Endothelial cell of umbilical vein (primary cell): ENCODE measurements around the gene PATE4. TPM values are rescaled to one million over a fixed set of nuclear protein-coding genes. Genes with fewer than 3 reads are reported as not detected.

Experiments
- BruUV-seq: library from RNA; stranded (reverse); fragments of 400-500 nt; replicated peaks from 2 replicates; lab custom pipeline; 2021; lab: Mats Ljungman, UMichigan
- CTCF ChIA-PET: fragments of 300-600, 350-600 bp; sonication (Branson Sonifier 250); formaldehyde crosslinking; loops from one replicate; lab custom pipeline; 2021; ENCODE audit warnings: antibody characterized with exemption, inconsistent platforms; lab: Charles Lee
- POLR2A ChIA-PET: fragments of 300-600, 350-600 bp; sonication (Branson Sonifier 250); formaldehyde crosslinking; loops from one replicate; lab custom pipeline; 2021; ENCODE audit warnings: antibody characterized with exemption, inconsistent platforms; lab: Charles Lee
- DNase-seq: peaks from one replicate; pipeline ENCODE4 v3.0.0-alpha.2; 2011; ENCODE audit warnings: low read depth, low spot score
- FAIRE-seq: peaks from 2 replicates; lab custom pipeline; 2011; peaks lifted over from hg19 to GRCh38; lab: Jason Lieb, UNC
- H2AFZ ChIP-seq: 2 replicates; pipeline ENCODE4 v1.6.0; 2012; ENCODE audit warnings: low read depth, low read length, control low read depth, inconsistent platforms
- H3K27ac ChIP-seq: 2 replicates; pipeline ENCODE4 v1.5.1; 2011; ENCODE audit warnings: low read depth, mild to moderate bottlenecking, control low read depth, low read length, moderate library complexity; ENCODE audit not compliant: insufficient read depth
- H3K27me3 ChIP-seq, 2 experiments: 2 replicates each; pipeline versions ENCODE4 v1.6.0 to v1.6.1; 2011; ENCODE audit warnings: low read length in 2 of 2, mixed read lengths in 1 of 2; ENCODE audit not compliant: control insufficient read depth in 2 of 2, insufficient read depth in 2 of 2
- H3K36me3 ChIP-seq, 2 experiments: 2 replicates in 1 of 2; 3 replicates in 1 of 2; pipeline ENCODE4 v1.5.1; 2011; ENCODE audit warnings: low read length in 2 of 2, mild to moderate bottlenecking in 1 of 2, moderate library complexity in 1 of 2; ENCODE audit not compliant: control insufficient read depth in 2 of 2, insufficient read depth in 2 of 2; ENCODE audit errors: extremely low read depth in 1 of 2
- H3K4me1 ChIP-seq: 3 replicates; pipeline ENCODE4 v1.5.1; 2011; ENCODE audit warnings: mild to moderate bottlenecking, low read length; ENCODE audit not compliant: control insufficient read depth, insufficient read depth; ENCODE audit errors: extremely low read depth
- H3K4me2 ChIP-seq: 2 replicates; pipeline ENCODE4 v1.6.1; 2011; ENCODE audit warnings: low read length, control low read depth, mixed read lengths; ENCODE audit not compliant: insufficient read depth
- H3K4me3 ChIP-seq, 3 experiments: fragments of 200-600 bp in 1 of 3; sonication (generic), shearing (Covaris generic) in 1 of 3; replicated peaks in 1 of 3; 2 replicates each; pipeline ENCODE4 v1.5.1; 2011 to 2016; ENCODE audit warnings: control low read depth in 3 of 3, low read length in 3 of 3, mild to moderate bottlenecking in 2 of 3, inconsistent platforms in 1 of 3, low read depth in 1 of 3, moderate library complexity in 1 of 3; ENCODE audit not compliant: insufficient read depth in 1 of 3
- H3K79me2 ChIP-seq: 2 replicates; pipeline ENCODE4 v1.6.0; 2012; ENCODE audit warnings: low read length, inconsistent platforms; ENCODE audit not compliant: control insufficient read depth, insufficient read depth
- H3K9ac ChIP-seq: replicated peaks from 2 replicates; pipeline ENCODE3; 2011; ENCODE audit warnings: low read length, control low read depth; ENCODE audit not compliant: insufficient read depth; ENCODE audit errors: extremely low read depth
- H3K9me1 ChIP-seq: replicated peaks from 3 replicates; pipeline ENCODE4 v1.6.0; 2011; ENCODE audit warnings: mild to moderate bottlenecking, low read length; ENCODE audit not compliant: control insufficient read depth, insufficient read depth; ENCODE audit errors: extremely low read depth
- H3K9me3 ChIP-seq: replicated peaks from 2 replicates; pipeline ENCODE4 v1.5.1; 2012; ENCODE audit warnings: low read length, inconsistent platforms; ENCODE audit not compliant: control insufficient read depth, insufficient read depth
- H4K20me1 ChIP-seq: replicated peaks from 2 replicates; pipeline ENCODE3; 2011; ENCODE audit warnings: mild to moderate bottlenecking, low read length; ENCODE audit not compliant: control insufficient read depth, insufficient read depth; ENCODE audit errors: extremely low read depth
- EZH2 ChIP-seq: IDR thresholded peaks from 2 replicates; pipeline ENCODE4 v1.6.1; 2012; ENCODE audit warnings: borderline replicate concordance, low read depth, mild to moderate bottlenecking, moderate library complexity, low read length, inconsistent platforms; ENCODE audit not compliant: severe bottlenecking
- FOS ChIP-seq: IDR thresholded peaks from 2 replicates; pipeline ENCODE4 v1.6.1; 2011; ENCODE audit warnings: mild to moderate bottlenecking, low read length, moderate library complexity, borderline replicate concordance; ENCODE audit not compliant: insufficient read depth
- GATA2 ChIP-seq: IDR thresholded peaks from 2 replicates; pipeline ENCODE4 v1.7.0; 2011; ENCODE audit warnings: low read depth, mild to moderate bottlenecking, moderate library complexity, mixed read lengths, low read length; ENCODE audit not compliant: insufficient read length, insufficient read depth
- JUN ChIP-seq: IDR thresholded peaks from 2 replicates; pipeline ENCODE4 v1.6.1; 2011; ENCODE audit warnings: borderline replicate concordance, low read depth; ENCODE audit not compliant: insufficient read length, insufficient read depth
- MYC ChIP-seq: IDR thresholded peaks from one replicate; pipeline ENCODE4 v1.6.1; 2011; ENCODE audit warnings: mild to moderate bottlenecking, low read depth, low read length
- POLR2A ChIP-seq: IDR thresholded peaks from 2 replicates; pipeline ENCODE4 v1.6.1; 2012; ENCODE audit warnings: low read depth, mild to moderate bottlenecking, control low read depth, low read length
- POLR2AphosphoS5 ChIP-seq: IDR thresholded peaks from 2 replicates; pipeline ENCODE4 v1.6.1; 2012; ENCODE audit warnings: low read depth, mild to moderate bottlenecking, control low read depth, low read length, moderate library complexity; ENCODE audit not compliant: insufficient read depth
- dilution Hi-C: fragments of 300-500 bp; cut with MboI; formaldehyde crosslinking; loops from one replicate; pipeline ENCODE4 v1.15.0; 2019; ENCODE audit warnings: low sequenced_read_pairs; ENCODE audit not compliant: extremely low pct_ligation_motif_present
- intact Hi-C: fragments of 100-400 bp; cut with micrococcal nuclease; formaldehyde crosslinking; loops from one replicate; pipeline ENCODE4 v1.10.0; 2022
- polyA plus RNA-seq, 4 experiments: library from polyadenylated mRNA; depleted of rRNA in 3 of 4; stranded (reverse) in 3 of 4; unstranded in 1 of 4; fragments of >200 nt; gene quantifications; 2 replicates each; pipeline versions ENCODE4 v1.2.1 to v1.2.3, GENCODE V29; 2011 to 2012; ENCODE audit warnings: missing spikeins in 1 of 4
- total RNA-seq: library from RNA; stranded (reverse); gene quantifications from 2 replicates; pipeline ENCODE4 v1.2.3, GENCODE V29; 2021
- TF ChIP-seq, protein P1 (sequence below), 2 donors: IDR thresholded peaks; 1 replicate in 1 of 2; 2 replicates in 1 of 2; pipeline ENCODE4 v1.5.1; 2011; ENCODE audit warnings: low read length in 2 of 2, mild to moderate bottlenecking in 2 of 2, moderate library complexity in 2 of 2, control low read depth in 1 of 2, inconsistent platforms in 1 of 2, low read depth in 1 of 2; ENCODE audit not compliant: insufficient read depth in 1 of 2; ENCODE audit errors: extremely low read depth in 1 of 2
- TF ChIP-seq, protein P2 (sequence below): IDR thresholded peaks from 2 replicates; pipeline ENCODE4 v1.6.1; 2011; ENCODE audit not compliant: insufficient read depth, insufficient read length

PATE4 gene
- total and polyA plus RNA-seq, 2 donors (not counting 3 experiments of a cell fraction or from before 2014, with no cell fraction given): not detected

DNA sequence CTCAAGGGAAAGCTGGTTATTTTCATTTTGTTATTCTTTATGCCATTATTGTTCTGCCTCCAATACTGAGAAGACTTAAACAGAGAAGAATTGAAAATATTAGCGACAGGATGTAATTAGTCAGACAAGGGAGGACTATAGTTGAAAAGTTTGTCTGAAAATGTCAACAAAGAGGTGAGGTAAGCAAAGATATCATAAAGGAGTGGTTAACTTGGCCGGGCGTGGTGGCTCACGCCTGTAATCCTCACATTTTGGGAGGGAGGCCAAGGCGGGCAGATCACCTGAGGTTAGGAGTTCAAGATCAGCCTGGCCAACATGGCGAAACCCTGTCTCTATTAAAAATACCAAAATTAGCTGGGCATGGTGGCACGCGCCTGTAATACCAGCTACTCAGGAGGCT lies 50.3 kb downstream of the PATE4 start:
- POLR2A ChIA-PET: no interaction called here

More for the DNA sequence above, 50.3 kb downstream of the PATE4 start:
- Histone ChIP-seq H3K36me3 (no peaks in the 10 kb centered on the region), H3K4me3 (no peak overlapping the region), H3K9me1 (no peaks in the 10 kb centered on the region), H3K27ac (no peak overlapping the region), H2AFZ (peak overlapping the region; percentile 16), H3K9ac (no peak overlapping the region), H4K20me1 (no peaks in the 10 kb centered on the region), H3K4me2 (no peak overlapping the region), H3K27me3 (no peaks in the 10 kb centered on the region), H3K79me2 (peaks cover 3% of the 10 kb centered on the region), H3K9me3 (no peaks in the 10 kb centered on the region), H3K4me1 (peaks cover 6% of the 10 kb centered on the region)
- DNase-seq: peak; percentile 36
- dilution Hi-C loops (no loop called here), intact Hi-C loops (no loop called here)
- CTCF ChIA-PET: no interaction called here
- no peak for FAIRE-seq
- BruUV-seq: no TSS peak
- TF ChIP-seq FOS (no peak), JUN (no peak), POLR2AphosphoS5 (no peak), GATA2 (no peak), EZH2 (no peak), MYC (no peak), POLR2A (no peak)
- TF ChIP-seq, protein P1, sequence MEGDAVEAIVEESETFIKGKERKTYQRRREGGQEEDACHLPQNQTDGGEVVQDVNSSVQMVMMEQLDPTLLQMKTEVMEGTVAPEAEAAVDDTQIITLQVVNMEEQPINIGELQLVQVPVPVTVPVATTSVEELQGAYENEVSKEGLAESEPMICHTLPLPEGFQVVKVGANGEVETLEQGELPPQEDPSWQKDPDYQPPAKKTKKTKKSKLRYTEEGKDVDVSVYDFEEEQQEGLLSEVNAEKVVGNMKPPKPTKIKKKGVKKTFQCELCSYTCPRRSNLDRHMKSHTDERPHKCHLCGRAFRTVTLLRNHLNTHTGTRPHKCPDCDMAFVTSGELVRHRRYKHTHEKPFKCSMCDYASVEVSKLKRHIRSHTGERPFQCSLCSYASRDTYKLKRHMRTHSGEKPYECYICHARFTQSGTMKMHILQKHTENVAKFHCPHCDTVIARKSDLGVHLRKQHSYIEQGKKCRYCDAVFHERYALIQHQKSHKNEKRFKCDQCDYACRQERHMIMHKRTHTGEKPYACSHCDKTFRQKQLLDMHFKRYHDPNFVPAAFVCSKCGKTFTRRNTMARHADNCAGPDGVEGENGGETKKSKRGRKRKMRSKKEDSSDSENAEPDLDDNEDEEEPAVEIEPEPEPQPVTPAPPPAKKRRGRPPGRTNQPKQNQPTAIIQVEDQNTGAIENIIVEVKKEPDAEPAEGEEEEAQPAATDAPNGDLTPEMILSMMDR (IDR thresholded peaks at IDR 0.05; ENCODE audit: extremely low read depth in 1 of 2, insufficient read depth in 1 of 2, low read depth in 1 of 2, low read length in 2 of 2): no peak
- TF ChIP-seq, protein P2, sequence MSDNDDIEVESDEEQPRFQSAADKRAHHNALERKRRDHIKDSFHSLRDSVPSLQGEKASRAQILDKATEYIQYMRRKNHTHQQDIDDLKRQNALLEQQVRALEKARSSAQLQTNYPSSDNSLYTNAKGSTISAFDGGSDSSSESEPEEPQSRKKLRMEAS: no peak
